Upper lobe of right lung (tissue), 1 donor: ENCODE data around the gene PLAGL1. TPM values are rescaled to one million over a fixed set of nuclear protein-coding genes. Genes with fewer than 3 reads are reported as not detected.

Experiments
- ATAC-seq: fragments of 200-7000 bp; cut with Tn5 transposase; one replicate; pipeline ENCODE4 v1.9.1; 2020; ENCODE audit warnings: mild to moderate bottlenecking, moderate library complexity
- DNase-seq: peaks from one replicate; pipeline ENCODE4 v3.0.0-alpha.2; 2020
- H3K27ac ChIP-seq: fragments of 200-600 bp; one replicate; pipeline ENCODE4 v1.8.0; 2022
- H3K27me3 ChIP-seq: fragments of 200-600 bp; one replicate; pipeline ENCODE4 v1.8.0; 2022; ENCODE audit warnings: mild to moderate bottlenecking
- H3K36me3 ChIP-seq: fragments of 200-600 bp; one replicate; pipeline ENCODE4 v1.8.0; 2022
- H3K4me1 ChIP-seq: fragments of 200-600 bp; one replicate; pipeline ENCODE4 v1.8.0; 2022
- H3K4me3 ChIP-seq: fragments of 200-600 bp; one replicate; pipeline ENCODE4 v1.8.0; 2022; ENCODE audit warnings: mild to moderate bottlenecking
- H3K9me3 ChIP-seq: fragments of 200-600 bp; one replicate; pipeline ENCODE4 v1.8.0; 2022
- intact Hi-C: fragments of 100-400 bp; cut with DNase I; formaldehyde crosslinking; loops from one replicate; pipeline ENCODE4 v1.11.0; 2022
- total RNA-seq: library from RNA; stranded (reverse); fragmentation: NEBNext Ultra II Directional; extraction: Animal tissue kit (Norgen Biotek cat#: 25700); gene quantifications from one replicate; pipeline ENCODE4 v1.2.1, GENCODE V29; 2021
- TF ChIP-seq, protein P1 (sequence below): fragments of 200-600 bp; IDR thresholded peaks from one replicate; pipeline ENCODE4 v1.8.0; 2022; ENCODE audit warnings: antibody characterized with exemption
- donor health status: DM: no; HTN: yes; CAD: no; lungs with severe emphysema.

PLAGL1 gene
- total RNA-seq, 1 donor from 2014 or later = 34.8 TPM

DNA sequence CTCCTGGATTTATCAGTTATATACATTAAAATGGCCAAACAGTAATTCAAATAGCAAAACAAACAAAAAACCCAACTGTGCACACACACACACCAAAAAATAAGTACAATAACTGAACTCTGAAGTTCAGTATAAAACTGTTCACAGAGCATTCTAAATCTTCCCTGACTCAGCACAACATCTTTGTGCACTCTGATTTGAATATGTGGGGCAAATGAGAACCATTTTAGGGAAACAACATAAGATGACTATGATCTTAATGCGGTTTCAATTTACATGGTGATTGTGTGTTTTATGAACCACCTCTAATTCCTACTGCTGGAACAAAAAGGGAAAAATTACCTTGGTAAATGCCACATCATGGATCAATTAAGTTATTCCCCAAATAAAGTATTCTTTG lies 41.7 kb downstream of the PLAGL1 start:
- peaks cover 22% of the 10 kb centered on the region for H3K4me1 ChIP-seq
- no peak for ATAC-seq
- TF ChIP-seq, protein P1, sequence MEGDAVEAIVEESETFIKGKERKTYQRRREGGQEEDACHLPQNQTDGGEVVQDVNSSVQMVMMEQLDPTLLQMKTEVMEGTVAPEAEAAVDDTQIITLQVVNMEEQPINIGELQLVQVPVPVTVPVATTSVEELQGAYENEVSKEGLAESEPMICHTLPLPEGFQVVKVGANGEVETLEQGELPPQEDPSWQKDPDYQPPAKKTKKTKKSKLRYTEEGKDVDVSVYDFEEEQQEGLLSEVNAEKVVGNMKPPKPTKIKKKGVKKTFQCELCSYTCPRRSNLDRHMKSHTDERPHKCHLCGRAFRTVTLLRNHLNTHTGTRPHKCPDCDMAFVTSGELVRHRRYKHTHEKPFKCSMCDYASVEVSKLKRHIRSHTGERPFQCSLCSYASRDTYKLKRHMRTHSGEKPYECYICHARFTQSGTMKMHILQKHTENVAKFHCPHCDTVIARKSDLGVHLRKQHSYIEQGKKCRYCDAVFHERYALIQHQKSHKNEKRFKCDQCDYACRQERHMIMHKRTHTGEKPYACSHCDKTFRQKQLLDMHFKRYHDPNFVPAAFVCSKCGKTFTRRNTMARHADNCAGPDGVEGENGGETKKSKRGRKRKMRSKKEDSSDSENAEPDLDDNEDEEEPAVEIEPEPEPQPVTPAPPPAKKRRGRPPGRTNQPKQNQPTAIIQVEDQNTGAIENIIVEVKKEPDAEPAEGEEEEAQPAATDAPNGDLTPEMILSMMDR = no peak

GRCh38 chr6:143965503-143966171 lies 42.4 kb downstream of the PLAGL1 start:
- Histone ChIP-seq H3K27ac (no peak overlapping the region), H3K4me1 (peaks cover 21% of the 10 kb centered on the region), H3K9me3 (no peaks in the 10 kb centered on the region), H3K27me3 (no peaks in the 10 kb centered on the region), H3K4me3 (no peak overlapping the region), H3K36me3 (peaks cover 6% of the 10 kb centered on the region)
- intact Hi-C loops = no loop called here
- ATAC-seq (peak; percentile 64), DNase-seq (no peak)
- TF ChIP-seq, protein P1 = no peak

More for the DNA sequence above, 41.7 kb downstream of the PLAGL1 start:
- no peak overlapping the region for H3K4me3 ChIP-seq
- DNase-seq = no peak
- H3K36me3 ChIP-seq = peaks cover 6% of the 10 kb centered on the region
- H3K27me3 ChIP-seq = no peaks in the 10 kb centered on the region
- no peak overlapping the region for H3K27ac ChIP-seq
- intact Hi-C loops = no loop called here
- no peaks in the 10 kb centered on the region for H3K9me3 ChIP-seq

DNA sequence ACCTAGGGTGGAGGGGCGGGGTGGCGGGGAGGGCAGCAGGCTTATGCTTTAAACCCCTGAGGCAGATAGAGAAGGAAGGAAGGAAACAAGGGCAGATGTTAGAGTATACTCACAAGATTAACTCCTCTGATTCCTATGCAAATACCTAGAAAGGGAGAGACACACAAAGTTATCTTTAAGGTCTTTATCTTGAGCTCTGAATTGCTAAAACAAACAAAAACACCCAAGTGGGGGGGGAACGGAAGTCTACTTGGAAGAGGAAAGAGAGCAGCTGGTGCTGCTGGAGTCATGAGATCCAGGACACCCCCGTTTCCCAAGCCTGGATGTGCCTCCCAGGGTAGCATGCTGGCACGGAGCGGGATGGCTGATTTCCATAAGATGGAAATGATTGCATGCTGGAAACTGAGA lies 43.4 kb downstream of the PLAGL1 start:
- H3K4me3 ChIP-seq = no peak overlapping the region

GRCh38 chr6:143963158-143963919 lies 44.7 kb downstream of the PLAGL1 start:
- peaks cover 6% of the 10 kb centered on the region for H3K36me3 ChIP-seq
- DNase-seq = no peak
- H3K9me3 ChIP-seq = no peaks in the 10 kb centered on the region
- H3K27me3 ChIP-seq = no peaks in the 10 kb centered on the region
- no peak overlapping the region for H3K4me3 ChIP-seq
- no peak overlapping the region for H3K27ac ChIP-seq
- H3K4me1 ChIP-seq = peaks cover 16% of the 10 kb centered on the region
- TF ChIP-seq, protein P1 = no peak
- no peak for ATAC-seq
- intact Hi-C loops = no loop called here

More for the DNA sequence above, 43.4 kb downstream of the PLAGL1 start:
- intact Hi-C loops = no loop called here
- Histone ChIP-seq H3K9me3 (no peaks in the 10 kb centered on the region), H3K36me3 (peaks cover 6% of the 10 kb centered on the region), H3K27ac (no peak overlapping the region), H3K27me3 (no peaks in the 10 kb centered on the region), H3K4me1 (peaks cover 16% of the 10 kb centered on the region)
- ATAC-seq (no peak), DNase-seq (no peak)
- TF ChIP-seq, protein P1 = no peak

GRCh38 chr6:143961886-143962878 lies 45.9 kb downstream of the PLAGL1 start:
- DNase-seq = no peak
- intact Hi-C loops = no loop called here
- Histone ChIP-seq H3K36me3 (peaks cover 6% of the 10 kb centered on the region), H3K9me3 (no peaks in the 10 kb centered on the region), H3K4me3 (no peak overlapping the region), H3K27ac (no peak overlapping the region), H3K4me1 (peaks cover 16% of the 10 kb centered on the region), H3K27me3 (no peaks in the 10 kb centered on the region)
- ATAC-seq = peak; percentile 47
- TF ChIP-seq, protein P1 = peak; percentile 45
